Measurements from ENCODE around the gene LRMDA. TPM values are rescaled to one million over a fixed set of nuclear protein-coding genes. Genes with fewer than 3 reads are reported as not detected.

Gene LRMDA
- total RNA-seq, 2 experiments from 2014 or later = not detected

GRCh38 chr10:76358743-76359395 lies 927.4 kb downstream of the LRMDA start:
- intact Hi-C loops (cut with DNase I, micrococcal nuclease) = no loop called here
- POLR2A ChIA-PET = no interaction called here
- CTCF ChIA-PET = no interaction called here

GRCh38 chr10:76375761-76376160 lies 944.3 kb downstream of the LRMDA start:
- Mint-ChIP-seq H3K36me3 (ENCODE audit: low read depth) (no peaks in the 10 kb centered on the region), H3K27me3 (no peaks in the 10 kb centered on the region), H3K9me3 (peaks cover 10% of the 10 kb centered on the region), H3K4me3 (no peak overlapping the region), H3K27ac (no peak overlapping the region), H3K4me1 (ENCODE audit: low read depth) (no peaks in the 10 kb centered on the region)
- TF ChIP-seq CTCF (IDR thresholded peaks at IDR 0.05) = no peak
- POLR2A ChIA-PET = interaction anchor here (0.6 kb wide), 1 partner anchor 16 kb away, joined by 3 read pairs; no protein-coding TSS in a partner anchor
- Histone ChIP-seq H3K4me3 (ENCODE audit: low read length) (no peak overlapping the region), H3K27ac (ENCODE audit: low read depth in 1 of 2, low read length in 2 of 2) (no peak overlapping the region), H3K27me3 (ENCODE audit: control insufficient read depth in 1 of 2, insufficient read depth in 2 of 2, low read length in 2 of 2) (no peaks in the 10 kb centered on the region), H3K36me3 (ENCODE audit: insufficient read depth, low read length) (no peaks in the 10 kb centered on the region), H3K9me3 (ENCODE audit: control insufficient read depth in 1 of 2, insufficient read depth in 1 of 2, low read length in 2 of 2) (peaks cover 0 to 3% of the 10 kb centered on the region in 2 experiments), H3K4me1 (ENCODE audit: insufficient read depth, low read length) (no peaks in the 10 kb centered on the region)
- DNase-seq (no peak), ATAC-seq (ENCODE audit: poor library complexity) (no peak)
- CTCF ChIA-PET = no interaction called here
- intact Hi-C loops (cut with DNase I, micrococcal nuclease) = no loop called here

More at GRCh38 chr10:76358743-76359395, 927.4 kb downstream of the LRMDA start:
- DNase-seq (no peak), ATAC-seq (ENCODE audit: poor library complexity) (no peak)
- Histone ChIP-seq H3K36me3 (ENCODE audit: insufficient read depth, low read length) (no peaks in the 10 kb centered on the region), H3K4me1 (ENCODE audit: insufficient read depth, low read length) (no peaks in the 10 kb centered on the region), H3K9me3 (ENCODE audit: control insufficient read depth in 1 of 2, insufficient read depth in 1 of 2, low read length in 2 of 2) (no peaks in the 10 kb centered on the region), H3K27ac (ENCODE audit: low read depth in 1 of 2, low read length in 2 of 2) (no peak overlapping the region), H3K27me3 (ENCODE audit: control insufficient read depth in 1 of 2, insufficient read depth in 2 of 2, low read length in 2 of 2) (no peaks in the 10 kb centered on the region), H3K4me3 (ENCODE audit: low read length) (no peak overlapping the region)
- no peak for TF ChIP-seq CTCF (IDR thresholded peaks at IDR 0.05)
- Mint-ChIP-seq H3K4me3 (no peak overlapping the region), H3K36me3 (ENCODE audit: low read depth) (no peaks in the 10 kb centered on the region), H3K27ac (no peak overlapping the region), H3K9me3 (no peaks in the 10 kb centered on the region), H3K27me3 (no peaks in the 10 kb centered on the region), H3K4me1 (ENCODE audit: low read depth) (no peaks in the 10 kb centered on the region)

GRCh38 chr10:76382381-76382851 lies 951.0 kb downstream of the LRMDA start:
- Mint-ChIP-seq H3K27me3 (no peaks in the 10 kb centered on the region), H3K36me3 (ENCODE audit: low read depth) (no peaks in the 10 kb centered on the region), H3K4me3 (no peak overlapping the region), H3K4me1 (ENCODE audit: low read depth) (no peaks in the 10 kb centered on the region), H3K9me3 (peaks cover 6% of the 10 kb centered on the region), H3K27ac (no peak overlapping the region)
- Histone ChIP-seq H3K27ac (ENCODE audit: low read depth in 1 of 2, low read length in 2 of 2) (no peak overlapping the region), H3K36me3 (ENCODE audit: insufficient read depth, low read length) (no peaks in the 10 kb centered on the region), H3K4me3 (ENCODE audit: low read length) (no peak overlapping the region), H3K27me3 (ENCODE audit: control insufficient read depth in 1 of 2, insufficient read depth in 2 of 2, low read length in 2 of 2) (no peaks in the 10 kb centered on the region), H3K4me1 (ENCODE audit: insufficient read depth, low read length) (no peaks in the 10 kb centered on the region), H3K9me3 (ENCODE audit: control insufficient read depth in 1 of 2, insufficient read depth in 1 of 2, low read length in 2 of 2) (peaks cover 0 to 9% of the 10 kb centered on the region in 2 experiments)
- no peak for TF ChIP-seq CTCF (IDR thresholded peaks at IDR 0.05)
- ChIA-PET POLR2A (no interaction called here), CTCF (no interaction called here)
- intact Hi-C loops (cut with DNase I, micrococcal nuclease) = no loop called here
- DNase-seq (no peak), ATAC-seq (ENCODE audit: poor library complexity) (no peak)
